ENCODE measurements around the gene DNAJC25.
A peak's percentile ranks its signal among the peaks of the same experiment; 100 is the strongest.
"Not testable (repeated sequence)": the region's sequence is repeated elsewhere in the genome, so short reads cannot be mapped to it uniquely, and the experiment has no call there.

The DNAJC25 gene

DNA sequence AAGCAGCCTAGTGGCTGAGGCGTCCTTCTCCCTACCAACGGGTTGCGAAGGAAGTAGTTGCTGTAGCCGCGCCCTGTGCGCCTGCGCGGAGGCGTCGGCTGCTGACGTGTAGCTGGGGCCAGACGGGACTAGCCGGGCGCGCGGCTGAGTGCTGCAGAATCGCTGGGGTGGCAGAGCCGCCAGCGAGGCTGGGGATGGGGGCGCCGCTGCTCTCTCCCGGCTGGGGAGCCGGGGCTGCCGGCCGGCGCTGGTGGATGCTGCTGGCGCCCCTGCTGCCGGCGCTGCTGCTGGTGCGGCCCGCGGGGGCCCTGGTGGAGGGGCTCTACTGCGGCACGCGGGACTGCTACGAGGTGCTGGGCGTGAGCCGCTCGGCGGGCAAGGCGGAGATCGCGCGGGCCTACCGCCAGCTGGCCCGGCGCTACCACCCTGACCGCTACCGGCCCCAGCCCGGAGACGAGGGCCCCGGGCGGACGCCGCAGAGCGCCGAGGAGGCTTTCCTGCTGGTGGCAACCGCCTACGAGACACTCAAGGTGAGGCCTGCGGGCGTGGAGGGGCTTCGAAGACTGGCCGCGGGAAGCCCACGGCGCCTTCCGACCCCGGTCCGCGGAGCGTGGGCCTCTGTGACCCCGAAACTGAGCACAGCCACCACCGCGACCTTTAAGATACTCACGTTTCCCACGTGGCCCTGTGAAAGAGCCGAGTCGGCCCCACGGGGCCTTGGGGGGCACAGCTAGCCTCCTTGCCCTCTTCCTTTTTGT lies at the start of gene DNAJC25:
Gene DNAJC25, plus strand, starts transcription at position 121 of the 758 bp plus-strand sequence. Its CDS starts 74 bp downstream, at position 195.
- peak; percentile 91 for DNase-seq (ENCODE audit: low read depth)

DNA sequence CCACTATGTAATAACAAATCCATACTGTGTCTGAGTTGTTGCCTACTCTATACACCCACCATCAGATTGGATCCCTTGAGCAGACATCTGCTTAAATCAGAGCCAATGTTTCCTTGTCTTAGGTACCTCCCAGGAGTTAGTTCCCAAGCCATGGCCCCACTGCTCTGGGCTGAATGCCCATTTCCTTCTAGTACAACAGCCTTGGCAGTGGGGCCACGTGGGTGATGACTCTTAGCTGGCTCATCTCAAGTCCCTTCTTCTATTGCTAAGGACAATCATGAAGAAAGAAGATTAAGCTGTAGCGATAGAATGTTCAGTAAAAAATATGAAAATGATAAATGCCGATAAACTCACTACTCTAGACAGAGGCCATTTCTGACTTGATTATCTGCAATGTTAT lies 48.2 kb upstream of the DNAJC25 start:
- no peak for DNase-seq (ENCODE audit: low read depth)

DNA sequence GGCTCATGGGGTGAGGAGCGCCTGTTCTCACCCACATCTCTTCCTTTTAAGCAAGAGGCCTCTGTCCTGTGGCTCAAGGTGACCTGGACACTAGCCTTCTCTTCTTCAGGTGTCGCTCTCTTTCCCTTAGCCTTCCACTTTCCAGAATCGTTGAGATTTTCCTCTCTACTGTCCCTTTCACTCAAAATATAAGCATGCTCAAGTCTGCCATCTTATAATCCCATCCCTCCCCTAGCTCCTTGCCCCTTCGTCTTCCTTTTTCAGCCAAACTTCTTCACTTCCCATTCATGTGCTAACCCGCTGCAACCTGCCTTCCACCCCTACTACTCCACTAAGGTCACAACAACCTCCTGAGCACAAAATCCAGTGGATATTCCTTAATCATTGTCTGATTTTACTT lies 44.8 kb upstream of the DNAJC25 start:
- DNase-seq (ENCODE audit: low read depth), result no peak

DNA sequence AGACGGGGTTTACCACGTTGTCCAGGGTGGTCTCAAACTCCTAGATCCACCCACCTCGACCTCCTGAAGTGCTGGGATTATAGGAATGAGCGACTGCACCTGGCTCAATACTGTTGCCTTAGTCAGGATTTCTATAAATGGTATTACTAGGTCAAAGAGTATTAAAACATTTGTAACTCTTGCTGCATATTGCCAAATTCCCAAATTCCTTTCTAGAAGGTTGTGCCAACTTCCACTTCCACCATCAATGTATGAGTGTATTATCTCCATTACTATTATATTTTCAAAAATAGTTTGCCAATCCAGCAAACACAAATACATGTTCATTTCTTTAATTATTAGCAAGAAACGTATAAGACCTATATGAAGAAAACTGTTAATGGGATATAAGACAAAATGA lies 42.3 kb upstream of the DNAJC25 start:
- DNase-seq (ENCODE audit: low read depth), result no peak

DNA sequence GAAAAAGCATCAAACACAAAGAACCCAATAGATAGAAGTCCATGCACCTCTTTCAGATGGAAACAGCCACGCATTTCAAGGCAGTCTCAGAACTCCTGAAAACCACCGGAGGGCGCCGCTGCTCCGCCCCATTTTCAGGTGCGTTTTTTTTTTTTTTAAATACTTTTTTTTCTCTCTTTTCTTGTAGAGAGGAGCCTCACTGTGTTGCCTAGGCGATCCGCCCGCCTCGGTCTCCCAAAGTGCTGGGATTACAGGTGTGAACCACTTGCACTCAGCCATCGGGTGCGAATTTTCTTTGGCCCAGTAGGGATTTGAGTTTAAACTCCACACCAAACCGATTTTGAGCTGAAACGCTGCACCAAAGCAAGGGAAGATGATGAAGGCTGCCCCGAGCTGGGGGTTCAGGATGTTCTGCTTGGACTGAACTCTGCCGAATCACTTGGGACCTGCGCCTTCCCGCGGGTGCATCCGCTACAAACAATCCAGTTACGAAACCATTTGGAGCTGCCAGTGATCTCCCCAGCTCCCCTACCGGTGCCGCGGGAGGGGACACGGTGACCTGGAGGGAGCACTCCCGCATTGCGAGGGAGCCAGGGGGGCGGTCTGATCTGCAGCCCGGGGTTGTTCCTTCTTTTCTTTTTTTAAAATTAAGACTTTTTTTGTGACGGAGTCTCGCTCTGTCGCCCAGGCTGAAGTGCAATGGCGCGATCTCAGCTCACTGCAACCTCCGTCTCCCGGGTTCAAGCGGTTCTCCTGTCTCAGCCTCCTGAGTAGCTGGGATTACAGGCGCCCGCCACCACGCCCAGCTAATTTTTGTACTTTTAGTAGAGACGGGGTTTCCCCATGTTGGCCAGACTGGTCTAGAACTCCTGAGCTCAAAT lies 33.0 kb upstream of the DNAJC25 start:
- peak; percentile 45 for DNase-seq (ENCODE audit: low read depth)

DNA sequence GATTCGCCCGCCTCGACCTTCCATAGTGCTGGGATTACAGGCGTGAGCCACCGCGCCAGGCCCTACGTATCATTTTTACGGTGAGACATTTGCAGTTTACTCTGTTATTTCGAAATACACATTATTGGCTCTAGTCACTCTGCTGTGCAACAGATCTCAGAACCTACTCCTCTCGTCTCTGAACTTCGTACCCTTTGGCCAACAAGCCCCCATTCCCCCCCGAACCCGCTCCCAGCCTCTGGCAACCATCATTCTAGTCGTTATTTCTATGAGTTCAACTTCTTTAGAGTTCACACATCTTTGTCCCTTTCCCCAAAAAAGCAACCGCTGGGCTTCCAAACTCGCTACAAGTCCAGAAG lies 32.4 kb upstream of the DNAJC25 start:
- DNase-seq (ENCODE audit: low read depth), result no peak

DNA sequence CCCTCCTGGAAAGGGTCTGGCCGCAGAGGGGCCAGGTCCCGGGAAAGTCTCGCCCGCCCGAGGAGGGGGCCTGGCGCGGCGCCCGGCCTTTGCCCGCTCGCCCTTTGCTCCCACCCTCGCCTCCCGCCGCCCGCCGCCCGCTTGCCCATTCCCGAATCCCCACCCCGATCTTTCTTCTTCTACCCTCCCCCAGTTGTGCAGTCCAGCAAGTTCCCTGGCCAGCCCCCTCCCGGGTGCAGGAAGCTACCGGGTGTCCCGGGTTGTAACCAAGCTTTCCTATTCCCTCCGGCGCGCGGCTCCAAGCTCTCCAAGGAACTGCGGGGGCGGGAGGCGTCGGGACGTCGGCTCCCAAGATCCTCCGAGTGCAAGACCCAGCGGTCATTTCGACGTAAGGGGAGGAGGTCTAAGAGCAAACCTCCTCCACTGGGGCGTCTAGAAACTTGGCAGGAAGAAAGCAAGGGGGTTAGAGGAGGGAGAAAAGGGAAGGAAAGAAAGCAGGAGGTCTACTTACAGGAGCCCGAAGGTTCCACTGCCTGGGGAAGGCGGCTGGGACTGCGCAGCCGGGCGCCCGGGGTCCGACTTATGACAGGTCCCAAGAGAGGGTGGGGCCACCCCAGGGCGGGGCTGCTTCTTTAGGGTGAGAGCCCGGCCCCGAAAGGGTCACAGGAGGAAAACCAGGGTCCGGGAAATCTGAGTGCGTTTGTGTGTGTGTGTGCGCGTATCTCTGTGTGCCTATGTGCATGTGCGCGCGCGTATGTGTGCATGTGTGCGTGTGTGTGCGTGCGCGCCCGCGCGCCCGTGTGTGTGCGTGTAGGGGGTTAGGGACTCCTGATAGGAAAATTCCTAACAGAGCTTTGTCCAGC lies 31.8 kb upstream of the DNAJC25 start, which contains the start of gene PTGR1:
Gene PTGR1, minus strand, starts transcription at position 556 of the 863 bp plus-strand sequence. CDS start 2,225 bp downstream, outside the sequence.
- no peak for DNase-seq (ENCODE audit: low read depth)

DNA sequence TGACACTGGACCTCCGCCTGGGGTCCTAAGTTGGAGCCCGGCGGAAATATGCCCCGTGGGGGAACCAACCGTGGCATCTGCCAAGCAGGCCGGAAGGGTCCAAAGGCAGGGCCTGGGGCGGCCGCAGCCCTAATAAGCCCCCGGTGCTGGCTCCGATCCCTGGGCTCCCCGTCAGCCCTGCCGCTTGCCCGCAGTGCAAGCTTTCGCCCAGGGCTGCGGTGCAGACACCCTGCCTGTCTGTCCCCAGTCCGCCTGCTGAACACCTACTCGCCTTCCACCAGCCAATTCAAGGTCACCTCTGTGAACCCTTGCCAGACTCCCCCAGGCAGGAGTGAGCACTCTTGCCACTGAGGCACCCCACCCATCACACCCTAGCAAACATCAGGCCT lies 31.2 kb upstream of the DNAJC25 start:
- DNase-seq (ENCODE audit: low read depth), result no peak

DNA sequence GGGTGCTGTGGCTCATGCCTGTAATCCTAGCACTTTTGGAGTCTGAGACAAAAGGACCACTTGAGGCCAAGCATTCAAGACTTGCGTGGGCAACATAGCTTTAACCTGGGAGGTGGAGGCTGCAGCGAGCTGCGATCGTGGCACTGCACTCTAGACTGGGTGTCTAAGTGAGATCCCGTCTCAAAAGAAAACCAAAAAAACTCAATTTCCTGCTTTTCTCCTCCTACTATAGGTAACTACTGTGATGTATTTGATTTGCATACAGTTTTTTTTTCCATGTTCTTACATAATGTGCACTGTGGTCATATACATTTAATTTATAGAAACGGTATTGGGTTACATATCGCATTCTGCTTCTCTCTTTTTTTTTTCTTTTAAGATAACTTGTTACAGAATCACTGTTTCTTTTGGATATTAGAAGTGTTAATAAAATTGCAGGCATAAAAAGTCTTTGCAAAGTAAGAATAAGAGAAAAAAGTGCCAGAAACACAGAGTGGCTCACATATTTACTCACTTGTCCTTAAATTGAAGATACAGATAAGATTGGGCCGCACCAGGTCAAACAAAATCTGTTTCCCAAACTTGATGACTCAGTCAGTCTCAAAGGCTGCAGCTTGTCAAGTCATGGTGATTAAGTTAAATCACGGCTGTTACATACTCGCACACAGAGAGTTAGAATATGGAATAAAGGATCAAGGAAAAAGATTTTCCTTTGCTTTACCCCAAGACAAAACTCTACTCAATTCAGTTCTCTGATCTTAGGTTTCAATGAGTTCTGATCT lies 29.7 kb upstream of the DNAJC25 start:
- no peak for DNase-seq (ENCODE audit: low read depth)

DNA sequence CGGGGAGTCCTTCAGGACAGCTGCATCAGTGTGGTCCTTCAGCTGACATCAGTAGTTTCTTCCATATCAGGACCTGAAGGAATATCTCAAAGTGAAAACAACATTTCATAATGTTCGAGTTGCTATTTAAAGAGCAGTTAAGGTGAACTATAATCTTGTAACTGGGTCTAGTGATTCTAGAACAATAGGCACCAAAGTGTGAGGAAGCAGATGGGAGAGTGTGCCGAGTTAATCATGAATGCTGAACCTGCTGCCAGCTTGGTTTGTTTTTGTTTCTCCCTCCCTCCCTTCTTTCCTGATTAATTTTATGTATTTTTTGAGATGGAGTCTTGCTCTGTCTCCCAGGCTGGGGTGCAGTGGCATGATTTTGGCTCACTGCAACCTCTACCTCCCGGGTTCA lies 28.1 kb upstream of the DNAJC25 start:
- DNase-seq (ENCODE audit: low read depth), result no peak

DNA sequence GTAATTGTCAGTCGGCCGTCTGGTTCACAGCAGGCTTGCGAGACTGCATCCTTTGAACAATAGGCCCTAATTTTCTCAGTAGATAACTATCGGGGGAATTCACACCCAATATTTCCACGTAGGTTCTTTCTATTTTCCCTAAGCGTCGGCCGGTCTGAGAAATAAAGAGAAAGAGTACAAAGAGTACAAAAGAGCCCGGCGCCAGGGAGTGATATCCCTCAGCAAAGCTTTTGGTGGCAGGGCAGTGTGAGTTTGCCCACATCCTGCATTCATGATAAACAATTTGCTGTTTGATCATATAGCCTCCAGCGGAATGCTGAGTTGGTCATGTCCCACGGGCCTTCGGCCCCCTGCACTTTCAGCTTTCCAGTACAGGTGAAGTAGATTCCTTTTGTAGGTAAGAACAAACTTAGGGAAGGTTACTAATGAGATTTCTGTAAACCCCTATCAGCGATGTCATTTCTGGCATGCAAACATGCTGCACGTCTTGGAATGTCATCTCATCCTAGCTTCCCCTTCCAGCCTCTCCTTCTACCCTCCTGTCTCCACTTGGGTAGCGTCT lies 27.0 kb upstream of the DNAJC25 start:
- DNase-seq (ENCODE audit: low read depth), result no peak

DNA sequence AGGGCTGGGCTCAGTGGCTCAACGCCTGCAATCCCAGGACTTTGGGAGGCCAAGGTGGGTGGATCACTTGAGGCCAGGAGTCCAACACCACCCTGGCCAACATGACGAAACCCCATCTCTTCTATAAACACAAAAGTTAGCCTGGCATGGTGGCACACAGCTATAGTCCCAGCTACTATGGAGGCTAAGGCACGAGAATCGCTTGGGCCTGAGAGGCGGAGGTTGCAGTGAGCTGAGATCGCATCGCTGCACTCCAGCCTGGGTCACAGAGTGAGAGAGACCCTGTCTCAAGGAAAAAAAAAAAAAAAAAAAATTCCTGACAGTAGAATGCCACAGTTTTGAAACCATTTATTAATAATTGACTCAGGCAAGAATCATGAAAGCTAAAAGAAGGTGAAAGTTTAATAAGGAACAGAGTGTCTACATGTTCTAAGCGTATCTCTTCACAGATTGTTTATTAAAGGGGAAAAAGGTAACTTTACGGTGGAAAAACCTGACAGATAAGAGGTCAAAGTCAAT lies 26.0 kb upstream of the DNAJC25 start:
- DNase-seq (ENCODE audit: low read depth), result no peak

DNA sequence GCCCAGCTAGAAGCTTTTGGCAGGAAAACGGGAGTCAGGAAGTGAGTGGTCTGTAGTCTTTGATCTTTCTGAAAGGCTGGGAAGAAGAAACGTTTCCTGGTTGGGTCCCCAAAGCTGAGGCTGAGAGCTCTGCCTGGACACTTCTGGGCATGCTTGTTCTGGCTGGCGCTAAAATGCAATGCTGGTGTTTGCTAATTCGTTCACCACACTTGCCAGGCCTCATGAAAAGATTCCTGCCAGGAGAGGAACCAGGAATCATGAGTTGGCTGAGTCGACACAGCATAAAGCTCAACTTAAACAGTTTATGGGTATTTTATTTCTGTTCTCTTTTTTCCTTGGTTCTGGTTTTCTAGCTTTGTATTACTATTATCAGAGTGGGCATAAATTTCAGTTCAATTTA lies 21.0 kb upstream of the DNAJC25 start:
- no peak for DNase-seq (ENCODE audit: low read depth)

DNA sequence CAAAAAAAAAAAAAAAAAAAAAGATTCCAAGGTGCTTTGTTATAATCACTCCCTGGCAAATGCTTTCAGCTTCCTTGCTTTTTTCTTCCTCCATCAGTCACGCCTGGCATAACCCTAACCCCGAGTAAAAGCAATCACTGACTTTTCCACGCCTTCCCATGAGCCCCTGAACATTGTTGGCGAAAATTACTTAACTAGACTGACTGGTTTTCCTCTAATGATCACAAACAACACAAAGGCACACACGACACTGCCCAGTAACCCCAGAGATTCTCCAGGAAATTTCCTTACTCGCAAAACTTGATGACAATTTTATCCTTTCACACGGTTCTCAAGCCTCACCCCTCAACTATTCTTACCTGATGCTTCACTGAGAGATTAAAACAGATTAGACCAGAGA lies 20.3 kb upstream of the DNAJC25 start:
- DNase-seq (ENCODE audit: low read depth), result no peak

DNA sequence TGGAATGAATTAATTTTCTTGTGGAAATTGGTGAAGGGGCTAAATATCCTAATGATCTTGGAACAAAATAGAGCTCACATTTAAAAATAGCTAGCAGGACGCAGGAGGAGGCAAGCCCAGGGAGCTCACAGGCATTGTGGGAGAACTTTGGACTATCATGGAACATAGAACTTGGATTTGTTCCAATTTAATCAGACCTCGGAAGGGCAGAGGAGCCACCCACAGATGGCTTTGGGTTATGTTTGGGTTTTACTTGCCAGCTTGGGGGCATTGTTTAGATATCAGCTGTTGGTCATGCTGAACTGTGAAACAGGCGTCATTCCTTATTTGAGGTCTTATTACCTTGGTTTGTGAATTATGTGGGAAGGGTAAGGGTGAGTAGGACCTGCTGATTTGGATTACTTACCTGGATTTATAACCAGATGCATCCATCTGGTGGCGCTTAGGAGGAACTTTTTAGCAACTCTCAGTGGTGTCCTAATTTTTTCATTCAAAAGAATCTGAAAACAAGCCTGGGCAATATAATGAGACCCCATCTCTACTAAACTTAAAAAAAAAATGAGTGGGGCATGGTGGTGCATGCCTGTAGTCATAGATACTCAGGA lies 17.6 kb upstream of the DNAJC25 start:
- DNase-seq (ENCODE audit: low read depth), result no peak

DNA sequence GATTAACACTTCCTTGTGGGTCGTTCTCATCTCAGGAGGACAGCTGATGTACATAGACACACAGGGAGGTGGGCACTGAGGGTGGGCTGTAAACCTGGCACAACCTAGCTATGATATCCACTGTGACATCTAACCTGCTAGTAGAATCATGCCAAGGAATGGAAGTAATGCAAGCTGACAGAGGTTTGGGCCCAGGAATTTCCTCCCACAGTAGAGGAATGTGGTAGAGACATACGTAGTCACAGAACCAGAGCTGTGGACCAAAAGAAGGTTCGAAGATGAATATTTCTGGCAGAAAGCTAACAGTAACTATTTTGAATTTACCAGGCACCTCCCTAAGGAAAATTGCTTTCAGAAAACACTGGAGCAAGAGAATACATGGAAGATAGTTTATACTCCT lies 15.2 kb upstream of the DNAJC25 start:
- DNase-seq (ENCODE audit: low read depth), result no peak

DNA sequence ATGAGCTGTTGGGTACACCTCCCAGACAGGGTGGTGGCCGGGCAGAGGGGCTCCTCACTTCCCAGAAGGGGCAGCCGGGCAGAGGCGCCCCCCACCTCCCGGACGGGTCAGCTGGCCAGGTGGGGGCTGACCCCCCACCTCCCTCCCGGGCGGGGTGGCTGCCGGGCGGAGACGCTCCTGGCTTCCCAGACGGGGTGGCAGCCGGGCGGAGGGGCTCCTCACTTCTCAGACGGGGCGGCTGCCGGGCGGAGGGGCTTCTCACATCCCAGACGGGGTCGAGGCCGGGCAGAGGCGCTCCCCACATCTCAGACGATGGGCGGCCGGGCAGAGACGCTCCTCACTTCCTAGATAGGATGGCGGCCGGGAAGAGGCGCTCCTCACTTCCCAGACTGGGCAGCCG lies 13.8 kb upstream of the DNAJC25 start:
- not testable (repeated sequence) for DNase-seq (ENCODE audit: low read depth)

DNA sequence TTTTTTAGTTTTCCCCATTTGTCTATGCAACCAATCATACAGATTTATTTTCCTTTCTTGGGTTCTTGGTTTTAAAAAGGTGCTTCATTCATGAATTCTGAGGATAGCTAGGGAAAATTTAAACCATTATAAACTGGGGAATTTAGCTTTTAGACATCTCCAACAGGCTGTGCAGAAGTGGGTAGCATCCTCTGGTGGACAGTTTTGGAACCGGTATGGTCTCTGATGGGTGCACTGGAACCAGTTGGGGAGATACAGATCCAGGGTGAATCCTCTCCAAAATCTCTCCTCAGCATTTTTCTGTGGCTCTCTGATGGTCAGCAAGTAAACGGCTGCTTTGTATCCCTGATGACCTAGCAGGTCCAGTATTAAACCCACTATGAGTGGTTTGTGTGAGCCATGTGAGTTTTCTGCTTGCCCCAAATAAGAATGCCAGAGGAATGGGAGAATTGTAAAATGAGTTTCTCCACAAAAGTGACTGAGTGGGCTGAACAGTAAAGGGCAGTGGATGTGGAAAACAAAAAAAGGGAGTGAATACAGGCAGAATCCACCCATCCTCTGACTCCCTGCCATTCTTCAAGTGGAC lies 9.1 kb upstream of the DNAJC25 start:
- peak; percentile 21 for DNase-seq (ENCODE audit: low read depth)

DNA sequence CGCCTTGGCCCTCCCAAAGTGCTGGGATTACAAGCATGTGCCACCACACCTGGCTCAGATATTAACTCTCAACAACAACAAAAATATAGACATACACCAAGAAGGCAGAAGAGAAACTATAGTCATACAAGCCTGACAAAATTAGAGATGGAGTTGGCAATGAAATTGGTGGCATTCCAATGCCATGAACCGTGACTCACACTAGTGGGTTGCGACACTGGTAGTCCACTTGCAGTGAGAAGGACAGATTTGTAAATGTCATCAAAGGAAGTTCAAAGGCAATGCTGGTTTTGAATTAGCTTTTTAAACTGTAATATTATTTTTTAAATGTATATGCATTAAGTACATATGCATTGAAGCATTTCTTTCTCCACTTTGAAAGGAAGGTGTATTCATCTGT lies 8.5 kb upstream of the DNAJC25 start:
- no peak for DNase-seq (ENCODE audit: low read depth)

Data from activated T-cell treated with anti-CD3 and anti-CD28 coated beads for 1 hour (primary cell).